ENCODE data around the gene LTA4H. TPM values are rescaled to one million over a fixed set of nuclear protein-coding genes. Genes with fewer than 3 reads are reported as not detected.

Gene LTA4H
- 100 to 1,000 TPM; 105 to 235 (median 123) TPM for total RNA-seq

DNA sequence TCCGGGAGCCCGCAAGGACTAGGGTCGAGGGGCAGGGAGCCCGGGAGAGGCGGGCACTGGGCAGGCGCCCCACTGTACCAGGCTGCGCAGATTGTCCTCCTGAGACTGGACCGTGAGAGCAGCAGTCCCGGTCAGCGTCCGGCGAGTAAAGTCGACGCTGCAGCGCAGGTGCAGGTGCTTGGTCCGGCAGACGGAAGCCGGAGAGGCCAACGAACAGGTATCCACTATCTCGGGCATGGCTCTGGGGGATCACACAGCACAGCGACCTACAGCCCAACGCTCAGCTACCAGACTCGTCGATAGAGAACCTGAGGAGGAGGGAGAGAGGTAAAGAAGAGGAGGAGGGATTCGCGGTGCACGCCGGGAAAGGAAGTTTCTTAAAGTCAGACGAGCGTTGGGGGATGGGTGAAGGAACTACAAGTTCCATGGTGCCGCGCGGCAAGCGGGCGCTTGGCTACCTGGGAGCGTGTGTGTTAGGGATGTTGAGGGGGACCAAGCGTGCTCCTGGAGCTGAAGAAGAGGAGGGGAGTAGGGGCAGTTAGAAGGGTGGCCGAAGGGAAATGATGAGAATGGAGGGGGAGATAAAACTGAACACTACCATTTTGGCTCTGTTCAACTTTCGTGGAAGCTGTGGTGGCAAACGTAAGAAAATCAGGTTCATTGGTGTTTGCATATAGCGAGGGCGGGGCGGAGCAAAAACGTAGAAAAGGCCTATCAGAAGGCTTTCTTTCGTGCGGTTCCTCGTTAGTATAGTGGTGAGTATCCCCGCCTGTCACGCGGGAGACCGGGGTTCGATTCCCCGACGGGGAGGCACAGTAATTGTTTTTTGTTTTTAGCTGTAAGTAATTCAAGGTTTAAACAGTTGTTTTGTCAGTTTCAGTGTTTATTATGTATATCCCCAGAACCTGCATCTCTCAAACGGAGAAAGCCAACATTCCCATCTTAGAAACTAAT lies at the start of gene LTA4H:
Gene LTA4H (minus strand): TSS at position 305 of the 954 bp plus-strand sequence. CDS start 68 bp downstream, at position 237.
- intact Hi-C loops (cut with DNase I), result no loop called here
- Histone ChIP-seq H3K4me1 (peaks cover 0 to 36% (median 22%) of the 10 kb centered on the region in 3 donors), H3K9me3 (no peaks in the 10 kb centered on the region), H3K27me3 (no peaks in the 10 kb centered on the region), H3K4me3 (peak within 1 kb of the TSS; percentile 51 to 98 (median 76)), H3K36me3 (no peaks in the 10 kb centered on the region), H3K27ac (peak within 1 kb of the TSS; percentile 76 to 92 (median 88))
- peak; percentile 94 for DNase-seq
- 1% methylated on average over 36 to 42 of the region's 55 CpGs for WGBS, 2 donors
- TF ChIP-seq CTCF (IDR thresholded peaks at IDR 0.05) (peak in 1 of 6 experiments; percentile 12), POLR2A (IDR thresholded peaks at IDR 0.05) (peak in 3 of 4 donors; percentile 70 to 90 (median 82))

DNA sequence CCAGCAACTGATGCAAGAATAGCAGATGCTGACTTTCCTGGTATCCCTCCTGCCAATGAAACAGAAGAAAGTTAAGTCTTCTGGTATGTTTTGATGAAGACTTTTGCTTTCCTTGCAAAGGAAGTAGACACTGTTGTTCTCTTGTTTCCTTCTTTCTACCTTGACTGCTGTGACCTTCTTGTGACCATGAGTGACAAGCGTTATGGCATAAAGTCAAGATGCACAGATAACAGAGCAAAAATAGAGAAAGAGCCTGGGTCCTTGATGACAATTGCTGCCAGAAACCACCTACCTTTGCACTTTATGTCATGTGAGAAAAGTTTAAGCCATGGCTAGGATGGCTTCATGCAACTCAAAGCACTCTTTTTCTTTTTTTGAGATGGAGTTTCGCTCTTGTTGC lies 49.2 kb upstream of the LTA4H start:
- Histone ChIP-seq H3K27ac (no peak overlapping the region), H3K4me1 (peaks cover 0 to 4% (median 0%) of the 10 kb centered on the region in 3 donors), H3K27me3 (no peaks in the 10 kb centered on the region), H3K4me3 (no peak overlapping the region), H3K36me3 (no peaks in the 10 kb centered on the region), H3K9me3 (no peaks in the 10 kb centered on the region)
- intact Hi-C loops (cut with DNase I), result no loop called here
- no peak for DNase-seq
- TF ChIP-seq POLR2A (IDR thresholded peaks at IDR 0.05) (no peak), CTCF (IDR thresholded peaks at IDR 0.05) (no peak)
- 93 to 95% methylated on average over 2 of the region's 2 CpGs for WGBS, 2 donors

DNA sequence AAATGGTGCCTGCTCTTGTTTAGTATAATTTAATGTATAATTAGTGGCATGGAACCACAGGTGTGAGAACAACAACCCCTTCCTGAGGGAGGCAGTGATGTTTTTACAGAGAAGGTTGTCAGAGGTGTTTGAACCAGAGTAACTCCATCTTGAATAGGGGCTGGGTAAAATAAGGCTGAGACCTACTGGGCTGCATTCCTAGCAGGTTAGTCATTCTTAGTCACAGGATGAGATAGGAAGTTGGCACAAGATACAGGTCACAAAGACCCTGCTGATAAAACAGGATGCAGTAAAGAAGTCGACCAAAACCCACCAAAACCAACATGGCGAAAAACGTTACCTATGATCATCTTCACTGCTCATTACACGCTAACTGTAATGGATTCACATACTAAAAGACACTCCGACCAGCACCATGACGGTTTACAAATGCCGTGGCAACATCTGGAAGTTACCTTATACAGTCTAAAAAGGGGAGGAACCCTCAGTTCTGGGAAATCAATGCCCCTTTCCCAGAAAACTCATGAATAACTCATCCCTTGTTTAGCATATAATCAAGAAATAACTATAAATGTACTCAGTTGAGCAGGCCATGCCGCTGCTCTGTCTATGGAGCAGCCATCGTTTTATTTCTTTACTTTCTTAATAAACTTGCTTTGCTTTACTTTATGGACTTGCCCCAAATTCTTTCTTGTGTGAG lies 47.8 kb upstream of the LTA4H start:
- WGBS, 2 donors, result 85 to 87% methylated on average over 9 of the region's 9 CpGs
- Histone ChIP-seq H3K27me3 (no peaks in the 10 kb centered on the region), H3K36me3 (no peaks in the 10 kb centered on the region), H3K9me3 (no peaks in the 10 kb centered on the region), H3K4me1 (peaks cover 0 to 18% (median 13%) of the 10 kb centered on the region in 3 donors), H3K4me3 (no peak overlapping the region), H3K27ac (no peak overlapping the region)
- intact Hi-C loops (cut with DNase I), result no loop called here
- TF ChIP-seq CTCF (IDR thresholded peaks at IDR 0.05) (no peak), POLR2A (IDR thresholded peaks at IDR 0.05) (no peak)
- no peak for DNase-seq

DNA sequence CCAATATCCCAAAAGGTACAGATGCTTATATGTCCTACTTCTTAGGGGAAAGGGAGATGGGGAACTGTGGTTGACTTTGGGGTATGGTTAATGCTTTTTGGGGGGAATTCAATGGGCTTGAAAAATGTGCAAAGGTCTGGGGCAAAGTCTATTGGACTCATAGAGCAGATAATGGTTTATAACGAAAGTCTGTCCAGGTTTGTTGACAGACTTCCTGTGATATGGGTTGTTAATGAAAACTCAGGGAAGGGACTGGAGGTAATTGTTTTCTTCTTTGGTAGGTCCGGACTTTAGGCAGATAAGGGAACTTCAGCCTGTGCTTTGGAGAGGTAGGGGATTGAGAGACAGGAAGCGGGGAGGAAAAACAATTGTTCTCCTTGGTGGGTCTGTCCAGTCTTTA lies 46.2 kb upstream of the LTA4H start:
- WGBS, 2 donors, result 79 to 93% methylated on average over 3 of the region's 3 CpGs
- no peak overlapping the region for H3K4me3 ChIP-seq
- peaks cover 0 to 22% (median 13%) of the 10 kb centered on the region in 3 donors for H3K4me1 ChIP-seq
- no peaks in the 10 kb centered on the region for H3K9me3 ChIP-seq
- no peaks in the 10 kb centered on the region for H3K27me3 ChIP-seq
- no peaks in the 10 kb centered on the region for H3K36me3 ChIP-seq
- TF ChIP-seq CTCF (IDR thresholded peaks at IDR 0.05) (no peak), POLR2A (IDR thresholded peaks at IDR 0.05) (no peak)
- no peak overlapping the region for H3K27ac ChIP-seq
- intact Hi-C loops (cut with DNase I), result no loop called here
- DNase-seq, result no peak

Measured in esophagus squamous epithelium (tissue), 5 donors.